Measurements from ENCODE around the gene KIDINS220. TPM values are rescaled to one million over a fixed set of nuclear protein-coding genes. Genes with fewer than 3 reads are reported as not detected.

KIDINS220 gene
- total RNA-seq, 1 experiment from 2014 or later: 20.1 TPM

DNA sequence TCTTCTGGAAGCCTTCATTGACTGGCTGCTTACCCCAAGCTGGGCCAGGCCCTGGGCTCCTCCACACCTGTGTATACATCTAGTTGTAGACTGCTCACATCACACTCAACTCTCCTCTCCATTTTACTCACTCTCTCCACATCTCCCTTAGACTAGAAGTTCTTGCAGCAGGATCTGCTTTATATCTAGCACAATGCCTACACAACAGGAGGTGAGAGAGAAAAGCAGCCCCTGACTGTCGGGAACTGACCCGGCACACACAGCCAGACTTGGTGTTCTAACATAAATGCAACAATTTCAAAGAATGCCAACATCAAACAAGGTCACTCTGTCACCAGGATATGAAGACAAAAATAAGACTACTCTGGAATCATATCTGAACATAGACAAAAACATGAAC is 5.9 kb downstream of the KIDINS220 start:
- Histone ChIP-seq H3K79me2 (ENCODE audit: insufficient read depth, low read length) (peaks cover 32% of the 10 kb centered on the region), H4K20me1 (ENCODE audit: insufficient read depth) (no peaks in the 10 kb centered on the region), H3K9me3 (ENCODE audit: control insufficient read depth in 1 of 2, insufficient read depth in 1 of 2, low read depth in 1 of 2, low read length in 2 of 2) (no peaks in the 10 kb centered on the region), H3K4me2 (ENCODE audit: low read length) (no peak overlapping the region), H3K4me1 (ENCODE audit: control insufficient read depth in 1 of 2, insufficient read depth in 2 of 2, low read length in 2 of 2) (peaks cover 0 to 4% of the 10 kb centered on the region in 2 experiments; a peak in 2 of 4 replicates), H3K27ac (ENCODE audit: low read depth, low read length) (no peak overlapping the region), H3K9me2 (ENCODE audit: insufficient read depth) (no peaks in the 10 kb centered on the region), H3K27me3 (ENCODE audit: insufficient read depth, low read length) (no peaks in the 10 kb centered on the region), H3K36me3 (ENCODE audit: control insufficient read depth in 1 of 2, insufficient read depth in 2 of 2, low read length in 2 of 2) (no peaks in the 10 kb centered on the region), H3K9ac (ENCODE audit: low read length) (no peak overlapping the region), H3K4me3 (replicated peaks in 1 of 2; ENCODE audit: low read depth in 1 of 2, low read length in 2 of 2) (no peak overlapping the region), H2AFZ (ENCODE audit: low read depth, low read length, poor library complexity, severe bottlenecking) (no peak overlapping the region)
- BruUV-seq (replicated peaks): no TSS peak
- CTCF ChIA-PET: no interaction called here
- TF ChIP-seq, protein P1, sequence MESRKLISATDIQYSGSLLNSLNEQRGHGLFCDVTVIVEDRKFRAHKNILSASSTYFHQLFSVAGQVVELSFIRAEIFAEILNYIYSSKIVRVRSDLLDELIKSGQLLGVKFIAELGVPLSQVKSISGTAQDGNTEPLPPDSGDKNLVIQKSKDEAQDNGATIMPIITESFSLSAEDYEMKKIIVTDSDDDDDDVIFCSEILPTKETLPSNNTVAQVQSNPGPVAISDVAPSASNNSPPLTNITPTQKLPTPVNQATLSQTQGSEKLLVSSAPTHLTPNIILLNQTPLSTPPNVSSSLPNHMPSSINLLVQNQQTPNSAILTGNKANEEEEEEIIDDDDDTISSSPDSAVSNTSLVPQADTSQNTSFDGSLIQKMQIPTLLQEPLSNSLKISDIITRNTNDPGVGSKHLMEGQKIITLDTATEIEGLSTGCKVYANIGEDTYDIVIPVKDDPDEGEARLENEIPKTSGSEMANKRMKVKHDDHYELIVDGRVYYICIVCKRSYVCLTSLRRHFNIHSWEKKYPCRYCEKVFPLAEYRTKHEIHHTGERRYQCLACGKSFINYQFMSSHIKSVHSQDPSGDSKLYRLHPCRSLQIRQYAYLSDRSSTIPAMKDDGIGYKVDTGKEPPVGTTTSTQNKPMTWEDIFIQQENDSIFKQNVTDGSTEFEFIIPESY (IDR thresholded peaks at IDR 0.05; ENCODE audit: extremely low read depth, insufficient replicate concordance, low read length): no peak
- TF ChIP-seq POLR2A (IDR thresholded peaks at IDR 0.05; ENCODE audit: borderline replicate concordance, extremely low read depth, insufficient read depth, insufficient read length) (no peak), SP1 (IDR thresholded peaks at IDR 0.05; ENCODE audit: low read depth) (no peak), EZH2 (IDR thresholded peaks at IDR 0.05) (no peak), SRF (IDR thresholded peaks at IDR 0.05; ENCODE audit: low read depth) (no peak), ELF1 (IDR thresholded peaks at IDR 0.05; ENCODE audit: borderline replicate concordance, low read depth) (no peak), SIN3A (IDR thresholded peaks at IDR 0.05; ENCODE audit: low read depth) (no peak), CBX3 (IDR thresholded peaks at IDR 0.05; ENCODE audit: low read depth) (no peak), YY1 (IDR thresholded peaks at IDR 0.05; ENCODE audit: extremely low read depth, insufficient replicate concordance, low read depth, low read length) (no peak), EZH2phosphoT487 (IDR thresholded peaks at IDR 0.05; ENCODE audit: borderline replicate concordance) (no peak), CTCF (IDR thresholded peaks at IDR 0.05 in 2 of 3, conservative IDR thresholded peaks at IDR 0.05 in 1 of 3; ENCODE audit: borderline replicate concordance in 1 of 3, insufficient read depth in 1 of 3, low read depth in 2 of 3, low read length in 2 of 3) (no peak), FOSL1 (IDR thresholded peaks at IDR 0.05; ENCODE audit: low read depth) (no peak)
- intact Hi-C loops (cut with micrococcal nuclease): no loop called here
- POLR2A ChIA-PET: no interaction called here
- RAD21 ChIA-PET (ENCODE audit: low non-redundant PET in 1 of 2, low total read pairs in 2 of 2, uncharacterized antibody in 2 of 2, unreplicated experiment in 2 of 2): no interaction called here
- ATAC-seq (no peak), DNase-seq (ENCODE audit: low read depth, low spot score) (no peak)
